Breast epithelium (tissue), 4 donors: Measurements from ENCODE around the gene RNF8. TPM values are rescaled to one million over a fixed set of nuclear protein-coding genes. Genes with fewer than 3 reads are reported as not detected.

Experiments
- DNase-seq, 2 donors: peaks; one replicate each; pipeline ENCODE4 v3.0.0-alpha.2; 2019; ENCODE audit warnings: low spot score in 2 of 2
- H3K27ac ChIP-seq, 2 donors: fragments of 200-600 bp; sonication (generic) in 1 of 2; one replicate each; pipeline ENCODE4 v1.5.1; 2016 to 2019; ENCODE audit warnings: mild to moderate bottlenecking in 1 of 2
- H3K27me3 ChIP-seq, 2 donors: fragments of 200-600 bp; sonication (generic) in 1 of 2; one replicate each; pipeline versions ENCODE4 v1.5.1 to v1.6.0; 2017 to 2019; ENCODE audit warnings: control low read depth in 1 of 2, mild to moderate bottlenecking in 1 of 2
- H3K36me3 ChIP-seq: fragments of 200-600 bp; one replicate; pipeline ENCODE4 v1.5.1; 2019
- H3K4me1 ChIP-seq, 2 donors: fragments of 200-600 bp; sonication (generic); one replicate each; pipeline ENCODE4 v1.5.1; 2016 to 2019; ENCODE audit warnings: control low read depth in 1 of 2
- H3K4me3 ChIP-seq, 3 donors: fragments of 200-600 bp; sonication (generic); 1 replicate in 2 of 3; 2 replicates in 1 of 3; pipeline ENCODE4 v1.5.1; 2016 to 2019; ENCODE audit warnings: mild to moderate bottlenecking in 3 of 3, moderate library complexity in 2 of 3
- H3K9me3 ChIP-seq, 2 donors: fragments of 200-600 bp; sonication (generic) in 1 of 2; one replicate each; pipeline ENCODE4 v1.5.1; 2016 to 2019; ENCODE audit warnings: control low read depth in 1 of 2
- CTCF ChIP-seq, 3 donors: fragments of 450-650 bp; IDR thresholded peaks; one replicate each; pipeline ENCODE4 v1.5.1; 2016 to 2017; ENCODE audit warnings: antibody characterized with exemption in 3 of 3, mild to moderate bottlenecking in 3 of 3, moderate library complexity in 3 of 3
- POLR2A ChIP-seq: fragments of 450-650 bp; IDR thresholded peaks from one replicate; pipeline ENCODE4 v1.6.1; 2016; ENCODE audit warnings: antibody characterized with exemption, mild to moderate bottlenecking, moderate library complexity
- POLR2AphosphoS5 ChIP-seq, 3 donors: sonication (generic); formaldehyde crosslinking; IDR thresholded peaks; one replicate each; pipeline ENCODE4 v1.6.1; 2017; ENCODE audit warnings: antibody characterized with exemption in 3 of 3
- intact Hi-C: fragments of 100-400 bp; cut with DNase I; formaldehyde crosslinking; loops from one replicate; pipeline ENCODE4 v1.15.1; 2023; ENCODE audit warnings: low total_unique reads
- total RNA-seq, 3 donors: library from RNA; depleted of rRNA; stranded (reverse); fragments of >200 nt; gene quantifications; one replicate each; pipeline ENCODE4 v1.1.0, GENCODE V29; 2016

The RNF8 gene
- total RNA-seq, 3 donors from 2014 or later: 7.8 to 16.0 (median 12.8) TPM

- no peak for DNase-seq
These were observed 72.5 kb downstream of the RNF8 start for GRCh38 chr6:37426058-37426944.

GRCh38 chr6:37426945-37427510 is 73.2 kb downstream of the RNF8 start:
- no peak overlapping the region for H3K27ac ChIP-seq
- no peak for DNase-seq
- intact Hi-C loops: no loop called here
- TF ChIP-seq CTCF (IDR thresholded peaks at IDR 0.05) (no peak), POLR2AphosphoS5 (IDR thresholded peaks at IDR 0.05) (no peak), POLR2A (no peak)
- no peaks in the 10 kb centered on the region for H3K36me3 ChIP-seq
- H3K9me3 ChIP-seq: no peaks in the 10 kb centered on the region
- no peak overlapping the region for H3K4me3 ChIP-seq
- H3K4me1 ChIP-seq: no peaks in the 10 kb centered on the region
- no peaks in the 10 kb centered on the region for H3K27me3 ChIP-seq

More at GRCh38 chr6:37426058-37426944, 72.5 kb downstream of the RNF8 start:
- intact Hi-C loops: no loop called here
- Histone ChIP-seq H3K4me1 (no peaks in the 10 kb centered on the region), H3K9me3 (no peaks in the 10 kb centered on the region), H3K4me3 (no peak overlapping the region), H3K36me3 (no peaks in the 10 kb centered on the region), H3K27me3 (no peaks in the 10 kb centered on the region), H3K27ac (no peak overlapping the region)
- no peak for TF ChIP-seq POLR2AphosphoS5 (IDR thresholded peaks at IDR 0.05)
- no peak for TF ChIP-seq POLR2A
- no peak for TF ChIP-seq CTCF (IDR thresholded peaks at IDR 0.05)

GRCh38 chr6:37429352-37429750 is 75.6 kb downstream of the RNF8 start:
- no peak for DNase-seq
- TF ChIP-seq CTCF (IDR thresholded peaks at IDR 0.05): no peak
- Histone ChIP-seq H3K36me3 (no peaks in the 10 kb centered on the region), H3K9me3 (no peaks in the 10 kb centered on the region), H3K4me1 (no peaks in the 10 kb centered on the region), H3K27ac (no peak overlapping the region), H3K27me3 (no peaks in the 10 kb centered on the region), H3K4me3 (no peak overlapping the region)
- intact Hi-C loops: no loop called here

GRCh38 chr6:37432590-37432915 is 78.8 kb downstream of the RNF8 start:
- Histone ChIP-seq H3K27me3 (no peaks in the 10 kb centered on the region), H3K36me3 (no peaks in the 10 kb centered on the region), H3K27ac (peak overlapping the region; percentile 94 to 96), H3K4me3 (peak overlapping the region; percentile 89 to 98 (median 91)), H3K4me1 (no peaks in the 10 kb centered on the region), H3K9me3 (no peaks in the 10 kb centered on the region)
- intact Hi-C loops: no loop called here
- DNase-seq: no peak
- TF ChIP-seq POLR2A (no peak), POLR2AphosphoS5 (IDR thresholded peaks at IDR 0.05) (no peak), CTCF (IDR thresholded peaks at IDR 0.05) (no peak)

- H3K4me1 ChIP-seq: no peaks in the 10 kb centered on the region
- DNase-seq: peak; percentile 87 to 93
- TF ChIP-seq POLR2A: peak; percentile 53
- no peak for TF ChIP-seq CTCF (IDR thresholded peaks at IDR 0.05)
- TF ChIP-seq POLR2AphosphoS5 (IDR thresholded peaks at IDR 0.05): peak; percentile 78 to 90 (median 82)
- H3K27me3 ChIP-seq: no peaks in the 10 kb centered on the region
- no peaks in the 10 kb centered on the region for H3K9me3 ChIP-seq
- no peaks in the 10 kb centered on the region for H3K36me3 ChIP-seq
- peak within 1 kb of the TSS; percentile 89 to 98 (median 91) for H3K4me3 ChIP-seq
- intact Hi-C loops: no loop called here
- H3K27ac ChIP-seq: peak within 1 kb of the TSS; percentile 94 to 96
These were observed 79.3 kb downstream of the RNF8 start, which contains the start of gene CMTR1 for GRCh38 chr6:37432916-37433656. CMTR1 (plus strand) TSS chr6:37433221; CDS start chr6:37435630, 2,409 bp downstream.
